MG63 (cell line): ENCODE results near the gene NOTUM. TPM values are rescaled to one million over a fixed set of nuclear protein-coding genes. Genes with fewer than 3 reads are reported as not detected.
A peak's percentile ranks its signal among the peaks of the same experiment; 100 is the strongest.

ENCODE experiments used
- DNase-seq: peaks from one replicate; pipeline ENCODE4 v3.0.0-alpha.2; 2020
- H3K27me3 ChIP-seq: fragments of 250-450 bp; sonication (Bioruptor Pico); 2 replicates; pipeline ENCODE4 v1.5.1; 2020; ENCODE audit warnings: mild to moderate bottlenecking, moderate library complexity
- H3K36me3 ChIP-seq: fragments of 250-450 bp; sonication (Bioruptor Pico); 2 replicates; pipeline ENCODE4 v1.5.1; 2020; ENCODE audit warnings: mild to moderate bottlenecking, moderate library complexity
- H3K4me3 ChIP-seq: fragments of 250-450 bp; sonication (Bioruptor Pico); 2 replicates; pipeline ENCODE4 v1.5.1; 2020; ENCODE audit warnings: mild to moderate bottlenecking, moderate library complexity
- H3K9me3 ChIP-seq: fragments of 250-450 bp; sonication (Bioruptor Pico); 2 replicates; pipeline ENCODE4 v1.5.1; 2020; ENCODE audit warnings: mild to moderate bottlenecking, moderate library complexity
- total RNA-seq: library from RNA; depleted of rRNA; stranded (reverse); fragments of >200 nt; shearing (Covaris generic); gene quantifications from 2 replicates; pipeline ENCODE4 v1.2.3, GENCODE V29; 2014; ENCODE audit warnings: low replicate concordance

Gene NOTUM
- total RNA-seq, 1 experiment from 2014 or later, result 0.66 TPM

DNA sequence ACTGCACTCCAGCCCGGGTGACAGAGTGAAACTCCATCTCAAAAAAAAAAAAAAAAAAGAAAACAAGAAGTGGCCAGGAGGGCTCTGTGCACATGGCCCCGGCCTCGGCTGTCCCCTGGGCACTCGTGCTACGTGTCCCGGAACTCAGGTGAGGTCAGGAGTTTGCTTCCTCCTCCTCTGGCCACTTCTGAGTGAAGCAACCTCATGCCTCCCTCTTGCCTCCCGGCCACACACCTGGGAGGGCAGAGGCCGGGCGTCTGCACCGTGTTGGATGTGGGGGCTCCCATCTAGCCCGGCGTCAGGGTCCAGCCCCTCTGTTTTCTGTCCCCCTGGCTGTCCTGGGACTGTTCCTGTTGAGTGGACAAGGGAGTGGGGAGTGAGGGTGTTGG lies 38.6 kb upstream of the NOTUM start:
- Histone ChIP-seq H3K9me3 (no peaks in the 10 kb centered on the region), H3K27me3 (no peaks in the 10 kb centered on the region), H3K4me3 (no peak overlapping the region), H3K36me3 (peaks cover 15% of the 10 kb centered on the region)
- DNase-seq, result no peak

GRCh38 chr17:81998691-81999438 lies 37.9 kb upstream of the NOTUM start:
- Histone ChIP-seq H3K27me3 (no peaks in the 10 kb centered on the region), H3K36me3 (peaks cover 15% of the 10 kb centered on the region), H3K4me3 (no peak overlapping the region), H3K9me3 (no peaks in the 10 kb centered on the region)
- no peak for DNase-seq

DNA sequence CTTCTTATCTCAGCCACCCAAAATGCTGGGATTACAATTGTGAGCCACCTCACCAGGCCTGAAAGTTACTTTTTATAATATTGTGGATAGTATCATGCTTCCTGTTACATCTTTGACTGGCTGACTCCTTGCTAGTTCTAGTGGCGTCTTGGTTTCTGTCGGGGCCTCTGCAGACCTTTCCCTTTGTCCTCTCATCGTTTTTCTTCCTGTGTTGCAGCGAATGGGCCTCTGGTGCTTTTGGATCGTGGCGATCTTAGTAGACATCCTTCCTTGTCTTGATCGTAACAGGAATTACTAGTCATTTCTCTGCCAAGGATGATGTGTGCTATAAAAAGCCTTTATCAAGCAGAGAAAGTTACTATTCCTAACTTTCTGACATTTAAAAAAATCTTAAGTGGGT lies 37.2 kb upstream of the NOTUM start:
- H3K27me3 ChIP-seq, result no peaks in the 10 kb centered on the region
- no peak for DNase-seq
- no peak overlapping the region for H3K4me3 ChIP-seq
- H3K36me3 ChIP-seq, result peaks cover 21% of the 10 kb centered on the region
- H3K9me3 ChIP-seq, result no peaks in the 10 kb centered on the region

DNA sequence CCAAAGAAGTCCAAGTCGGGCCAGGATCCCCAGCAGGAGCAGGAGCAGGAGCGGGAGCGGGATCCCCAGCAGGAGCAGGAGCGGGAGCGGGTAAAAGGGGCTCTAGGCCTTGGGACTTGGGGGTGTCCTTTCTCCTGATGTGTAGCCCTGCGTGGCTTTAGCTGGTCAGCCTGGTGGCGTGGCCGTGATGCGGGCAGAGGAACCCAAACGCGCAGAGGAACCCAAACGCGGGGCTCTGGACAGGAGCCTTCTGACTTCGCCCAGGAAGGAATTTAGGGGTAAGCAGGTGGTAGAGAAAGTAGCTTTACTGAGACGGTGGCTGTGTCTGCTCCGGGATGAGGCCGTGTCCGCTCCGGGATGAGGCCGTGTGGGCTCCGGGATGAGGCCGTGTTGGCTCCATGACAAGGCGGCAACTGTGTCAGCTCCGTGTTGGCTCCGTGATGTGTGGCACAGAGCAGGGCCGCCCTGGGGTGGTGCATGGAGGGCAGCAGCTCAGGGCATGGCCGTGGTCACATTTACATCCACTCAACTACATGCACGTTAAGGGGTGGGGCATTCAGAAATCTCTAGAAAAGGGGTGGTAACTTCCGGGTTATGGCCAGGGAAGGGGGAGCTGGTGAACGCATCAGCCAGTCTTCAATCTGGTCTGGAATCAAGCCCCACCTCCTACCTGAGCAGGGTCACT lies 35.9 kb upstream of the NOTUM start:
- H3K9me3 ChIP-seq, result no peaks in the 10 kb centered on the region
- DNase-seq, result no peak
- H3K36me3 ChIP-seq, result peaks cover 24% of the 10 kb centered on the region
- no peak overlapping the region for H3K4me3 ChIP-seq
- H3K27me3 ChIP-seq, result no peaks in the 10 kb centered on the region

DNA sequence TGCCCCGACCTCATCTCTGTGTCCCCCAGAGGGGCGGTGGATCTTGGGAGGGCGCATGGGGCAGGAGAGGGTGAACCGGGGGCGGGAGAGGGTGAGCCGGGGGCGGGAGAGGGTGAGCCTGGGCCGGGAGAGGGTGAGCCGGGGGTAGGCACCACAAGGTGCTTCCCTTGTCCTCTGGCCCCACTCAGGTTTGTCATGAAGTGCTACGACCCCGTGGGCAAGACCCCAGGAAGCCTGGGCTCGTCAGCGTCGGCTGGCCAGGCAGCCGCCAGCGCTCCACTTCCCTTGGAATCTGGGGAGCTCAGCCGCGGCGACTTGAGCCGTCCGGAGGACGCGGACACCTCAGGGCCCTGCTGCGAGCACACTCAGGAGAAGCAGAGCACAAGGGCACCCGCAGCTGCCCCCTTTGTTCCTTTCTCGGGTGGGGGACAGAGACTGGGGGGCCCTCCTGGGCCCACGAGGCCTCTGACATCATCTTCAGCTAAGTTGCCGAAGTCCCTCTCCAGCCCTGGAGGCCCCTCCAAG lies 35.3 kb upstream of the NOTUM start:
- Histone ChIP-seq H3K36me3 (peaks cover 24% of the 10 kb centered on the region), H3K4me3 (no peak overlapping the region), H3K27me3 (no peaks in the 10 kb centered on the region), H3K9me3 (no peaks in the 10 kb centered on the region)
- DNase-seq, result no peak

DNA sequence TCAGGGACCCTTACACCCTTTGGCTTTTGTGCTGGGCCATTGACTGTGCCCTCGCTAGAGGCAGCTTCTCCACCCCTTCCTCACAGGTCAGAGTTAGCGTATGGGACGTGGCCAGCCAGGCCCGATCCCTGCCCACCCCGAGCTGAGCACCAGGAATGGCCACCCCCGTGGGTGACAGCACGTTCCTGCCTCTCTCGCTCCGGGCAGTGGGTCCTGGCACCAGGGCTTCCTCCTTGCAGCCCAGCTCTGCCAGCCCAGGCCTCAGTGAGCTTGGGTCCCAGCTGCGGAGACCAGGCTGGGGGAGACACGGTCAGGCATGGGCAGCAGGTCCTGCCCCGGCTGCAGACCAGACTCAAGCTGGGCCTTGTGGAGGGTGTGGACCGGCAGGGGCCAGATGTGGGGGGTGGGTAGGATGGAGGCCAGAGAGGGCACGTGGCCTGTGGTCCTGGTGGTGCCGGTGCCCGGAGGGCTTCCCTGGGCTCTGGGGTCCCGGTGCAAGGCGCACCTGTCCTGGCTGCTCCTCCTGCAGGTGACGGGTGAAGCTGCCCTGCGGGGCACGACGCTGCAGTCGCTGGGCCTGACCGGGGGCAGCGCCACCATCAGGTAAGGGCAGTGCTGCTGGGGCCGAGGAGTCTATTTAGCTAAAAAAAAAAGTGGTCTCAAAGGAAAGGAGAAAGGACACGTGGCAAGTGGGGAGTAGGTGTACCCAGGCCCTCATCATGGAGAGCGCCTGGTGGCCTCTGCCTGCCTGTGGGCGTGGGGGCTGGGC lies 34.7 kb upstream of the NOTUM start:
- no peak for DNase-seq
- Histone ChIP-seq H3K27me3 (no peaks in the 10 kb centered on the region), H3K4me3 (no peak overlapping the region), H3K36me3 (peaks cover 24% of the 10 kb centered on the region), H3K9me3 (no peaks in the 10 kb centered on the region)

- no peaks in the 10 kb centered on the region for H3K9me3 ChIP-seq
- peaks cover 28% of the 10 kb centered on the region for H3K36me3 ChIP-seq
- no peaks in the 10 kb centered on the region for H3K27me3 ChIP-seq
- no peak overlapping the region for H3K4me3 ChIP-seq
- no peak for DNase-seq
These were observed 33.8 kb upstream of the NOTUM start for GRCh38 chr17:81994593-81995462.

- Histone ChIP-seq H3K27me3 (no peaks in the 10 kb centered on the region), H3K36me3 (peaks cover 28% of the 10 kb centered on the region), H3K4me3 (no peak overlapping the region), H3K9me3 (no peaks in the 10 kb centered on the region)
- no peak for DNase-seq
These were observed 33.0 kb upstream of the NOTUM start for GRCh38 chr17:81993729-81994592.

DNA sequence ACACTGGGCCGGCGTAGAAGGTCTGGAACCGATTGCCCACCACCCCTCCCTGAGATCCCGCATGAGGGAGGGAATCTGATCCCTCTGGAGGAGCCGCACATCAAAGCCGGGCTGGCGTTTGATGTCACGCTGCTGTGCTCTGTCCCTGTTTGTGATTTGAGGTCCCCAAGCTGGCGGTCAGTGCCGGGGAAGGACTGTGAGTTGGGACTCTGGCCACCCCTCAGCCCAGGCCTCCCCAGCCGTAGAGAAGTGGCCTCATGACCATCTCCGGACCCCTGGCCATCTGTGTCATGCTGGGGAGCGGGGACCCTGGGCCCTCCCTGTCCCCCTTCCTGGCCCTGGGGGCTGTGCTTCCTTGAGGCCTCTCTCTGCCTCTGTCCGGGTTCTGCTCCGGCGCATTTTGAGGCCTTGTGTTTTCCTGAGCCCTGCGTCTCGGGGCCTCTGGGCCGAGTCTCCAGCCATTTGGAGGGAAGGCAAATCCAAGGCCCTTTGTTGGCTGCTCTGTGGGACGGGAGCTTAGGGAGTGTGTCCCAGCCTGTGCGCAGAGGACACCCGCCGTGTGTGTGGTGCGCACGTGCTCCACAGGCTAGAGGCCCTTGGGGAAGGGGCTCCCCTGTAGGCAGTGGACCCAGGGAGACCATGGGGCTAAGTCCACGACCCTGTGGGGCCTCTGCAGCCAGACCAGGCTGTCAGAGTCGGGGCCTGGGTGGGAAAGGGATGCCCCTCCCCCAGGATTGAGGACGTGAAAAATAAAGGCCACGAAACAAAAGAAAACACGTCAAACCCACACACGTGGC lies 31.5 kb upstream of the NOTUM start:
- Histone ChIP-seq H3K9me3 (no peaks in the 10 kb centered on the region), H3K27me3 (no peaks in the 10 kb centered on the region), H3K36me3 (peaks cover 29% of the 10 kb centered on the region), H3K4me3 (no peak overlapping the region)
- DNase-seq, result no peak

DNA sequence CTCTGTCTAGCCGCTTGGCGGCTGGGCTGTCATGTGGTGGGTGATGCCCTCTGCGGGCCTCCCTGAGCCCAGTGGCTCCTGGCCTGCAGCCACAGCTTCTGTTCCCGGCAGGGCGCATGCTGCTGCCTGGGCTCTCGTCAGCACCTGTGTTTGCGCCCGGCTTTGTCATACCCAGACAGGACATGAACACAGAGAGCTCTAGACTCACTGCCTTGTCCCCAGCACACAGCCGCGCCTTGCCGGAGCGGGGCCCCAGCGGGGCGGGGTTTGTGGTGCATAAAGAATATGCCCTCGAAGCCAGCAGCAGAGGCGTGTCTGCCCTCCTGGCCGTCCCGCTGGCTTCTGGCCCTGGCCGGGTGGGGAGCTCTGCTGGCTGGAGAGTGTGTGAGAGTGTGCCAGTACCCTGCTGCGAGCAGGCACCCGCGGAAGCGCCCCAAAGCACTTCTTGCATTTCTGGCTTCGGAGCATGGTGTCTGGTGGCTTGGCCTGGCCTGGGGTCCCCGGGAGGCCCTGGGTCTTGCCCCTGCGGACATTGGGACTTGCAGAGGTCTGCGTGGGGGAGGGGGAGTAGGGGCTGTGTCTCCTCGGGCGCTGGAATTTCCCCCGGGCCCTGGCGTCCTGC lies 30.8 kb upstream of the NOTUM start:
- Histone ChIP-seq H3K27me3 (no peaks in the 10 kb centered on the region), H3K9me3 (no peaks in the 10 kb centered on the region), H3K36me3 (peaks cover 28% of the 10 kb centered on the region), H3K4me3 (no peak overlapping the region)
- peak; percentile 98 for DNase-seq

- no peak overlapping the region for H3K4me3 ChIP-seq
- H3K9me3 ChIP-seq, result no peaks in the 10 kb centered on the region
- DNase-seq, result no peak
- H3K36me3 ChIP-seq, result peaks cover 33% of the 10 kb centered on the region
- H3K27me3 ChIP-seq, result no peaks in the 10 kb centered on the region
These were observed 30.1 kb upstream of the NOTUM start for GRCh38 chr17:81990836-81991683.

- Histone ChIP-seq H3K27me3 (no peaks in the 10 kb centered on the region), H3K9me3 (no peaks in the 10 kb centered on the region), H3K36me3 (peaks cover 34% of the 10 kb centered on the region), H3K4me3 (no peak overlapping the region)
- no peak for DNase-seq
These were observed 26.3 kb upstream of the NOTUM start for GRCh38 chr17:81987161-81987770.

DNA sequence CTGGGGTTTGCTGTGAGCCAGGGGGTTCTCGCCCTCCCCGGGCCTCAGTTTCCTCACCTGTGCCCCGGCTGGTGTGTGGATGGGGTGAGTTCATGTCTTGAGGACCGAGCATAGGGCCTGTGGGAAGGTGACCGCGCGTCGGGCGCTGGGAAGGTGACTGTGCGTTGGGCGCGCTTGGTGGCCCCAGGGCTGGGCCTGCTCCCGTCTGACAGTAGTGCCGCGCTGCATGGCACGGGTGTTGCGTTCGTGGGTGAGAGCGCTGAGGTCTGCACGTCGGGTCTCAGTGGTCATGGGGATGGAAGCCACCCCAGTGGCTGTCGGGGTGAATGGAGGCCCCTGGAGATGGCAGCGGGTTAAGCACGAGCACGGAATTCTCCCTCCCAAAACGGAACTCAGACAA lies 25.6 kb upstream of the NOTUM start:
- Histone ChIP-seq H3K36me3 (peaks cover 34% of the 10 kb centered on the region), H3K4me3 (no peak overlapping the region), H3K27me3 (no peaks in the 10 kb centered on the region), H3K9me3 (no peaks in the 10 kb centered on the region)
- no peak for DNase-seq
